A673 (cell line): ENCODE results near the gene ASMTL. TPM values are rescaled to one million over a fixed set of nuclear protein-coding genes. Genes with fewer than 3 reads are reported as not detected.

Source experiments
- BruUV-seq: library from RNA; stranded (reverse); fragments of 400-500 nt; replicated peaks from 2 replicates; lab custom pipeline; 2021; lab: Mats Ljungman, UMichigan
- CTCF ChIA-PET: fragments of 300-600 bp; sonication (Branson Sonifier 250); formaldehyde crosslinking; loops from one replicate; lab custom pipeline; 2022; ENCODE audit warnings: antibody characterized with exemption; lab: Charles Lee
- POLR2A ChIA-PET: fragments of 300-600 bp; sonication (Branson Sonifier 250); formaldehyde crosslinking; loops from one replicate; lab custom pipeline; 2022; ENCODE audit warnings: antibody characterized with exemption; ENCODE audit not compliant: low non-redundant PET; lab: Charles Lee
- DNase-seq: peaks from one replicate; pipeline ENCODE4 v3.0.0-alpha.2; 2015; ENCODE audit warnings: low spot score
- H3K27ac ChIP-seq: fragments of 200-600 bp; sonication (generic); 2 replicates; pipeline ENCODE4 v1.5.1; 2016; ENCODE audit warnings: mixed run types, low read depth, mild to moderate bottlenecking, mixed read lengths, antibody characterized with exemption, low read length; ENCODE audit not compliant: poor library complexity, severe bottlenecking
- H3K27me3 ChIP-seq: fragments of 200-600 bp; sonication (generic); replicated peaks from 2 replicates; pipeline ENCODE4 v1.6.1; 2017; ENCODE audit warnings: mixed run types, low read depth, mild to moderate bottlenecking, mixed read lengths, antibody characterized with exemption, low read length; ENCODE audit not compliant: insufficient read depth, poor library complexity
- H3K36me3 ChIP-seq: fragments of 200-600 bp; sonication (generic); 2 replicates; pipeline ENCODE4 v1.6.1; 2016; ENCODE audit warnings: mixed run types, mild to moderate bottlenecking, mixed read lengths, antibody characterized with exemption, low read length; ENCODE audit not compliant: insufficient read depth, poor library complexity, severe bottlenecking
- H3K4me1 ChIP-seq: fragments of 200-600 bp; sonication (generic); 2 replicates; pipeline ENCODE4 v1.6.1; 2017; ENCODE audit warnings: mixed run types, mild to moderate bottlenecking, mixed read lengths, antibody characterized with exemption, low read length; ENCODE audit not compliant: insufficient read depth, poor library complexity, severe bottlenecking
- H3K4me3 ChIP-seq: fragments of 200-600 bp; sonication (generic); 2 replicates; pipeline ENCODE4 v1.5.1; 2016; ENCODE audit warnings: low read depth, mixed run types, mild to moderate bottlenecking, mixed read lengths, low read length; ENCODE audit not compliant: poor library complexity, severe bottlenecking
- H3K9me3 ChIP-seq: fragments of 200-600 bp; sonication (generic); 2 replicates; pipeline ENCODE4 v1.6.1; 2016; ENCODE audit warnings: mixed run types, low read depth, mild to moderate bottlenecking, mixed read lengths, antibody characterized with exemption, low read length; ENCODE audit not compliant: poor library complexity, severe bottlenecking
- CTCF ChIP-seq: fragments of 300-800, 200-600 bp; sonication (generic); conservative IDR thresholded peaks from 2 replicates; pipeline ENCODE4 v1.5.1; 2017; ENCODE audit warnings: low read depth, mild to moderate bottlenecking, antibody characterized with exemption, low read length, moderate library complexity, mixed read lengths
- EZH2 ChIP-seq: fragments of 200-600 bp; sonication (generic); IDR thresholded peaks from 2 replicates; pipeline ENCODE4 v1.6.1; 2017; ENCODE audit warnings: borderline replicate concordance, low read depth, mild to moderate bottlenecking, mixed read lengths, antibody characterized with exemption, low read length; ENCODE audit not compliant: poor library complexity, severe bottlenecking
- intact Hi-C: fragments of 100-400 bp; cut with micrococcal nuclease; formaldehyde crosslinking; loops from one replicate; pipeline ENCODE4 v1.10.0; 2022; ENCODE audit not compliant: unreplicated experiment
- total RNA-seq: library from RNA; stranded (reverse); gene quantifications from 2 replicates; pipeline ENCODE4 v1.2.3, GENCODE V29; 2021

The ASMTL gene
- total RNA-seq, 1 experiment from 2014 or later, result 24.9 TPM

GRCh38 chrX:1500701-1501624 lies 48.3 kb upstream of the ASMTL start:
- Histone ChIP-seq H3K9me3 (no peaks in the 10 kb centered on the region), H3K36me3 (no peaks in the 10 kb centered on the region), H3K4me1 (no peaks in the 10 kb centered on the region), H3K27me3 (no peaks in the 10 kb centered on the region), H3K27ac (no peak overlapping the region), H3K4me3 (no peak overlapping the region)
- TF ChIP-seq CTCF (no peak), EZH2 (no peak)
- CTCF ChIA-PET, result no interaction called here
- POLR2A ChIA-PET, result no interaction called here
- BruUV-seq, result no TSS peak
- DNase-seq, result no peak
- intact Hi-C loops, result no loop called here

GRCh38 chrX:1496076-1496475 lies 43.4 kb upstream of the ASMTL start:
- H3K36me3 ChIP-seq, result no peaks in the 10 kb centered on the region
- no peaks in the 10 kb centered on the region for H3K4me1 ChIP-seq
- no peaks in the 10 kb centered on the region for H3K27me3 ChIP-seq
- no peak overlapping the region for H3K4me3 ChIP-seq
- H3K9me3 ChIP-seq, result no peaks in the 10 kb centered on the region
- no TSS peak for BruUV-seq
- no peak overlapping the region for H3K27ac ChIP-seq
- ChIA-PET CTCF (no interaction called here), POLR2A (no interaction called here)
- no peak for DNase-seq
- intact Hi-C loops, result no loop called here
- TF ChIP-seq CTCF (no peak), EZH2 (no peak)

- ChIA-PET POLR2A (no interaction called here), CTCF (no interaction called here)
- no peak for TF ChIP-seq CTCF
- no peak for TF ChIP-seq EZH2
- Histone ChIP-seq H3K4me3 (no peak overlapping the region), H3K36me3 (no peaks in the 10 kb centered on the region), H3K27me3 (no peaks in the 10 kb centered on the region), H3K27ac (no peak overlapping the region), H3K9me3 (no peaks in the 10 kb centered on the region), H3K4me1 (no peaks in the 10 kb centered on the region)
- no peak for DNase-seq
- intact Hi-C loops, result no loop called here
- BruUV-seq, result no TSS peak
Measured at GRCh38 chrX:1493877-1494510, 41.3 kb upstream of the ASMTL start.
